CD14-positive monocyte (primary cell): ENCODE measurements around the gene ERLIN1. TPM values are rescaled to one million over a fixed set of nuclear protein-coding genes. Genes with fewer than 3 reads are reported as not detected.
"Not testable (repeated sequence)": the region's sequence is repeated elsewhere in the genome, so short reads cannot be mapped to it uniquely, and the experiment has no call there.

Source experiments
- DNase-seq, 3 donors: peaks; one replicate each; pipeline ENCODE4 v3.0.0-alpha.2; 2011 to 2022
- H2AFZ ChIP-seq: 2 replicates; pipeline ENCODE4 v1.6.0; 2012; ENCODE audit warnings: mild to moderate bottlenecking, low read depth, low read length, inconsistent platforms; ENCODE audit not compliant: insufficient read depth, poor library complexity, severe bottlenecking
- H3K27ac ChIP-seq, 2 donors: 1 replicate in 1 of 2; 2 replicates in 1 of 2; pipeline ENCODE4 v1.5.1; 2012 to 2013; ENCODE audit warnings: low read length in 2 of 2, control low read depth in 1 of 2, inconsistent platforms in 1 of 2, low read depth in 1 of 2, mild to moderate bottlenecking in 1 of 2
- H3K27me3 ChIP-seq, 2 donors: one replicate each; pipeline versions ENCODE4 v1.6.0 to v1.6.1; 2011 to 2013; ENCODE audit warnings: low read length in 2 of 2; ENCODE audit not compliant: control insufficient read depth in 2 of 2, insufficient read depth in 2 of 2
- H3K36me3 ChIP-seq, 2 donors: replicated peaks in 1 of 2; 1 replicate in 1 of 2; 2 replicates in 1 of 2; pipeline versions ENCODE4 v1.5.1 to v1.6.1; 2012 to 2013; ENCODE audit warnings: low read length in 2 of 2, control low read depth in 1 of 2, inconsistent platforms in 1 of 2, mild to moderate bottlenecking in 1 of 2; ENCODE audit not compliant: insufficient read depth in 2 of 2, control insufficient read depth in 1 of 2
- H3K4me1 ChIP-seq, 2 donors: 1 replicate in 1 of 2; 2 replicates in 1 of 2; pipeline versions ENCODE4 v1.5.1 to v1.6.1; 2012 to 2013; ENCODE audit warnings: low read length in 2 of 2, control low read depth in 1 of 2, inconsistent platforms in 1 of 2, mild to moderate bottlenecking in 1 of 2, moderate library complexity in 1 of 2; ENCODE audit not compliant: insufficient read depth in 2 of 2, control insufficient read depth in 1 of 2
- H3K4me2 ChIP-seq: replicated peaks from 2 replicates; pipeline ENCODE3; 2012; ENCODE audit warnings: low read length, moderate library complexity, mild to moderate bottlenecking; ENCODE audit not compliant: poor library complexity, severe bottlenecking; ENCODE audit errors: extremely low read depth
- H3K4me3 ChIP-seq, 3 experiments: fragments of 200-600 bp in 1 of 3; sonication (generic) in 1 of 3; replicated peaks in 1 of 3; 1 replicate in 2 of 3; 2 replicates in 1 of 3; pipeline ENCODE4 v1.5.1; 2011 to 2013; ENCODE audit warnings: low read length in 3 of 3, mild to moderate bottlenecking in 3 of 3, control low read depth in 2 of 3, low read depth in 2 of 3, inconsistent platforms in 1 of 3, moderate library complexity in 1 of 3
- H3K79me2 ChIP-seq: 2 replicates; pipeline ENCODE4 v1.6.0; 2012; ENCODE audit warnings: mild to moderate bottlenecking, control low read depth, inconsistent platforms, low read length, moderate library complexity; ENCODE audit not compliant: insufficient read depth
- H3K9ac ChIP-seq: 2 replicates; pipeline ENCODE4 v1.6.0; 2017; ENCODE audit warnings: low read length, mild to moderate bottlenecking; ENCODE audit not compliant: insufficient read depth, poor library complexity, severe bottlenecking
- H3K9me3 ChIP-seq, 2 donors: replicated peaks in 1 of 2; 1 replicate in 1 of 2; 2 replicates in 1 of 2; pipeline versions ENCODE4 v1.5.1 to v1.6.1; 2012 to 2013; ENCODE audit warnings: low read length in 2 of 2, control low read depth in 1 of 2; ENCODE audit not compliant: control insufficient read depth in 1 of 2, insufficient read depth in 1 of 2
- H4K20me1 ChIP-seq: 2 replicates; pipeline ENCODE4 v1.6.0; 2012; ENCODE audit warnings: mild to moderate bottlenecking, low read length, control low read depth, moderate library complexity; ENCODE audit not compliant: insufficient read depth
- H3K27ac Mint-ChIP-seq, 7 donors: one replicate each; pipeline ENCODE4 v1.8.0; 2020; ENCODE audit warnings: mild to moderate bottlenecking in 7 of 7, mixed read lengths in 7 of 7, moderate library complexity in 6 of 7, inconsistent platforms in 2 of 7
- H3K27me3 Mint-ChIP-seq, 3 donors: one replicate each; pipeline ENCODE4 v1.8.0; 2021 to 2022; ENCODE audit warnings: low read depth in 3 of 3, mild to moderate bottlenecking in 3 of 3, mixed read lengths in 3 of 3, moderate library complexity in 3 of 3, inconsistent platforms in 1 of 3
- H3K36me3 Mint-ChIP-seq, 2 donors: one replicate each; pipeline ENCODE4 v1.8.0; 2020; ENCODE audit warnings: mixed read lengths in 2 of 2, inconsistent platforms in 1 of 2, mild to moderate bottlenecking in 1 of 2
- H3K4me1 Mint-ChIP-seq: one replicate; pipeline ENCODE4 v1.8.0; 2020; ENCODE audit warnings: mild to moderate bottlenecking, mixed read lengths
- H3K4me3 Mint-ChIP-seq, 2 donors: one replicate each; pipeline ENCODE4 v1.8.0; 2020; ENCODE audit warnings: mild to moderate bottlenecking in 2 of 2, mixed read lengths in 2 of 2, moderate library complexity in 1 of 2
- H3K9me3 Mint-ChIP-seq, 7 donors: one replicate each; pipeline ENCODE4 v1.8.0; 2020 to 2022; ENCODE audit warnings: mixed read lengths in 7 of 7, mild to moderate bottlenecking in 6 of 7, moderate library complexity in 6 of 7, inconsistent platforms in 2 of 7
- WGBS: methylation state at CpG from one replicate; pipeline ENCODE4 v1.1.5; 2013; ENCODE audit warnings: missing lambda C conversion rate; ENCODE audit not compliant: insufficient coverage; 5-methylcytosine and 5-hydroxymethylcytosine counted together
- intact Hi-C, 2 donors: fragments of 100-400 bp; cut with micrococcal nuclease; formaldehyde crosslinking; loops; one replicate each; pipeline versions ENCODE4 v1.15.0 to v1.15.1; 2023
- polyA plus RNA-seq, 3 donors: library from polyadenylated mRNA; depleted of rRNA in 1 of 3; unstranded in 2 of 3; stranded (reverse) in 1 of 3; fragments of 300-500 nt in 2 of 3; fragments of >200 nt in 1 of 3; fragmentation: Illumina TruSeq in 2 of 3; gene quantifications; 1 replicate in 2 of 3; 2 replicates in 1 of 3; pipeline ENCODE4 v1.2.3, GENCODE V29; 2012 to 2021
- TF ChIP-seq, protein P1 (sequence below): fragments of 200-600 bp; IDR thresholded peaks from one replicate; pipeline ENCODE4 v1.8.0; 2022; ENCODE audit warnings: antibody characterized with exemption, mild to moderate bottlenecking

ERLIN1 gene
- polyA plus RNA-seq, 3 donors, result 14.5 to 31.4 (median 18.7) TPM

DNA sequence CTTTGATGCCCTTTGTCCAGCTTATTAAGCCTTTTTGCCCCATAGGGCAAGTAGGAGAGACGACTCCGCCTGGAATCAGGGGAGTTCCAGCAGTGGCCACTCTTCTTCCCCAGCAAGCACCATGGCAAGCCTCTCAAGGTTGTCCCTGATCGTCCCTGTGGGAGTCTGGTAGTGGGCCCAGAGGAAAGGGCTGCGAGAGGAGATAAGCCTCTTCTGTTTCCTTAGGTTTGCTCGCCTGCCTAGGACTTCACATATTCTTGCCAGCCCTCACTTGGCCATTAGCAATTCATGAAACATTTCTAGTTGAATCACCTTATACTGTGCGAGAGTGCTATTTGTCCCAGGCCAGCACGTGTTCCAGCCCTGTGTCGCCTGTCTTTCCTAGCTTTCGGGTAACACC is 56.4 kb downstream of the ERLIN1 start:
- Histone ChIP-seq H3K27me3 (no peaks in the 10 kb centered on the region), H3K4me2 (no peak overlapping the region), H3K36me3 (no peaks in the 10 kb centered on the region), H3K4me3 (no peak overlapping the region), H3K4me1 (no peaks in the 10 kb centered on the region), H3K79me2 (no peaks in the 10 kb centered on the region), H3K9ac (no peak overlapping the region), H4K20me1 (no peaks in the 10 kb centered on the region), H3K27ac (no peak overlapping the region), H2AFZ (no peak overlapping the region), H3K9me3 (peaks cover under 1 to 4% of the 10 kb centered on the region in 2 donors)
- no peak for DNase-seq
- intact Hi-C loops, result no loop called here
- peaks cover 7 to 11% (median 9%) of the 10 kb centered on the region in 3 donors for H3K27me3 Mint-ChIP-seq
- WGBS, result 100% methylated on average over 2 of the region's 9 CpGs
- no peaks in the 10 kb centered on the region for H3K36me3 Mint-ChIP-seq
- H3K27ac Mint-ChIP-seq, result no peak overlapping the region
- TF ChIP-seq, protein P1, sequence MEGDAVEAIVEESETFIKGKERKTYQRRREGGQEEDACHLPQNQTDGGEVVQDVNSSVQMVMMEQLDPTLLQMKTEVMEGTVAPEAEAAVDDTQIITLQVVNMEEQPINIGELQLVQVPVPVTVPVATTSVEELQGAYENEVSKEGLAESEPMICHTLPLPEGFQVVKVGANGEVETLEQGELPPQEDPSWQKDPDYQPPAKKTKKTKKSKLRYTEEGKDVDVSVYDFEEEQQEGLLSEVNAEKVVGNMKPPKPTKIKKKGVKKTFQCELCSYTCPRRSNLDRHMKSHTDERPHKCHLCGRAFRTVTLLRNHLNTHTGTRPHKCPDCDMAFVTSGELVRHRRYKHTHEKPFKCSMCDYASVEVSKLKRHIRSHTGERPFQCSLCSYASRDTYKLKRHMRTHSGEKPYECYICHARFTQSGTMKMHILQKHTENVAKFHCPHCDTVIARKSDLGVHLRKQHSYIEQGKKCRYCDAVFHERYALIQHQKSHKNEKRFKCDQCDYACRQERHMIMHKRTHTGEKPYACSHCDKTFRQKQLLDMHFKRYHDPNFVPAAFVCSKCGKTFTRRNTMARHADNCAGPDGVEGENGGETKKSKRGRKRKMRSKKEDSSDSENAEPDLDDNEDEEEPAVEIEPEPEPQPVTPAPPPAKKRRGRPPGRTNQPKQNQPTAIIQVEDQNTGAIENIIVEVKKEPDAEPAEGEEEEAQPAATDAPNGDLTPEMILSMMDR, result no peak
- no peaks in the 10 kb centered on the region for H3K4me1 Mint-ChIP-seq
- H3K4me3 Mint-ChIP-seq, result no peak overlapping the region
- peaks cover 2 to 12% (median 4%) of the 10 kb centered on the region in 7 donors for H3K9me3 Mint-ChIP-seq

DNA sequence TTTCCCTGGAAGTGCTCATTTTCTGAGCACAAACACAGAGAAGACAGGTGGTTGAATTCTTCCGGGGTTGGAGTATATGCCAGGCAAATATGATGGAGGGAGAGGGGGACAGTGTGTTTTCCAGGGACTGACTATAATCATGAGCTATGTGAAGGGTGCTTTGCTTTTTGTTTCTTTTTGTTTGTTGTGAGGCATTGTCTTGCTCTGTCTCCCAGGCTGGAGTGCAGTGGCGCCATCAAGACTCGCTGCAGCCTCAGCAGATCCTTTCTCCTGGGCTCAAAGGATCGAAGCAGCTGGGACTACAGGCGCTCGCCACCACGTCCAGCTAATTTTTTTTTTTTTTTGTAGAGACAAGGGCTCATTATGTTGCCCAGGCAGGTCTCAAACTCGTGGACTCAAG is 56.9 kb downstream of the ERLIN1 start:
- TF ChIP-seq, protein P1, result no peak
- H3K36me3 Mint-ChIP-seq, result no peaks in the 10 kb centered on the region
- no peaks in the 10 kb centered on the region for H3K9me3 ChIP-seq
- H3K4me1 ChIP-seq, result no peaks in the 10 kb centered on the region
- H4K20me1 ChIP-seq, result no peaks in the 10 kb centered on the region
- H3K79me2 ChIP-seq, result no peaks in the 10 kb centered on the region
- H3K4me3 Mint-ChIP-seq, result no peak overlapping the region
- H3K27ac Mint-ChIP-seq, result no peak overlapping the region
- no peak for DNase-seq
- H2AFZ ChIP-seq, result no peak overlapping the region
- no peaks in the 10 kb centered on the region for H3K4me1 Mint-ChIP-seq
- H3K4me3 ChIP-seq, result no peak overlapping the region
- intact Hi-C loops, result no loop called here
- H3K9me3 Mint-ChIP-seq, result peaks cover 0 to 8% (median 2%) of the 10 kb centered on the region in 7 donors
- 95% methylated on average over 6 of the region's 8 CpGs for WGBS
- H3K36me3 ChIP-seq, result no peaks in the 10 kb centered on the region
- H3K4me2 ChIP-seq, result no peak overlapping the region
- H3K27me3 ChIP-seq, result no peaks in the 10 kb centered on the region
- no peak overlapping the region for H3K27ac ChIP-seq
- peaks cover 7 to 11% (median 9%) of the 10 kb centered on the region in 3 donors for H3K27me3 Mint-ChIP-seq
- no peak overlapping the region for H3K9ac ChIP-seq

DNA sequence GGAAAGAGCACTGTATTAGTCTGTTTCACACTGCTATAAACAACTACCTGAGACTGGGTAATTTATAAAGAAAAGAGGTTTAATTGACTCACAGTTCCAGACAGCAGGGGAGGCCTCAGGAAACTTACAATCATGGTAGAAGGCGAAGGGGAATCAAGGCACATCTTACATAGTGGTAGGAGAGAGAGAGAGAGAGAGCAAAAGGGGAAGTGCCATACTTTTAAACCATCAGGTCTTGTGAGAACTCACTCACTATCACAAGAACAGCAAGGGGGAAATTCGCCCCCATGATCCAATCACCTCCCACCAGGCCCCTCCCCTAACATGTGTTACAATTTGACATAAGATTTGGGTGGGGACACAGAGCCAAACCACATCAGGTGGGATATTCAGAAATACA is 60.5 kb downstream of the ERLIN1 start:
- H3K9ac ChIP-seq, H3K79me2 ChIP-seq, H3K27me3 ChIP-seq, H3K4me3 ChIP-seq, H3K9me3 Mint-ChIP-seq, H3K4me1 Mint-ChIP-seq, H3K27ac ChIP-seq, H3K4me3 Mint-ChIP-seq, H3K4me1 ChIP-seq, H3K9me3 ChIP-seq, H3K36me3 Mint-ChIP-seq, H3K4me2 ChIP-seq, DNase-seq, H4K20me1 ChIP-seq, H3K36me3 ChIP-seq, H2AFZ ChIP-seq, intact Hi-C loops: not testable (repeated sequence)
- Mint-ChIP-seq H3K27me3 (peaks cover 7 to 11% (median 11%) of the 10 kb centered on the region in 3 donors), H3K27ac (peak overlapping the region in 1 of 7 donors; percentile 11)
- no CpG with 5 or more reads among the region's 2 CpGs for WGBS
